HG02981 (cell line): ENCODE data around the gene SLC10A4.
"Not testable (repeated sequence)": the region's sequence is repeated elsewhere in the genome, so short reads cannot be mapped to it uniquely, and the experiment has no call there.

Experiments used
- ATAC-seq: cut with Tn5 transposase; IDR thresholded peaks from one replicate; pipeline ENCODE4 v1.9.1; 2021; ENCODE audit warnings: mild to moderate bottlenecking, moderate library complexity; ENCODE audit not compliant: unreplicated experiment

SLC10A4 gene

GRCh38 chr4:48483006-48483776, at the start of gene SLC10A4:
Gene SLC10A4 (plus strand): TSS chr4:48483343. CDS start chr4:48483562, 219 bp downstream.
- no peak for ATAC-seq

- ATAC-seq, result no peak
Observed at GRCh38 chr4:48436318-48436717, 46.8 kb upstream of the SLC10A4 start.

DNA sequence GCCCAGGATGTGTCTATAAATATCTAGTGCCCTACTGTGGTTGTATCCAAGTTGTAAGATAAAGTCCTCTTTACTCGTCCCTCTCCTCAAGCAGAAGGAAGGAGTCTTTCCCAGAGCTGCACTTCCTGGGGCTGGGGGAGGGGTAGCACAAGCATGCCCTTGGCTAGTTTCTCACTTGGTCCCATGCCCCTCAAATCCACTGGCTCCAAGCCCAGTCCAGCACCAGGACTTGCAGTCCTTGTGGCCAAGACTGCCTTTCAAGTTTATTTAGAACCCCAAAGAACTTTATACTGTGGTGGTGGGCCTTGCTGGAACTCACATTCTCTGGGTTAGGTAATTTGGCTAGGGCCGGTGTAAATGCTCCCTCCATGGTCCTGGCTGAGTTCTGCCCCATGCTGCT, 43.2 kb upstream of the SLC10A4 start:
- no peak for ATAC-seq

DNA sequence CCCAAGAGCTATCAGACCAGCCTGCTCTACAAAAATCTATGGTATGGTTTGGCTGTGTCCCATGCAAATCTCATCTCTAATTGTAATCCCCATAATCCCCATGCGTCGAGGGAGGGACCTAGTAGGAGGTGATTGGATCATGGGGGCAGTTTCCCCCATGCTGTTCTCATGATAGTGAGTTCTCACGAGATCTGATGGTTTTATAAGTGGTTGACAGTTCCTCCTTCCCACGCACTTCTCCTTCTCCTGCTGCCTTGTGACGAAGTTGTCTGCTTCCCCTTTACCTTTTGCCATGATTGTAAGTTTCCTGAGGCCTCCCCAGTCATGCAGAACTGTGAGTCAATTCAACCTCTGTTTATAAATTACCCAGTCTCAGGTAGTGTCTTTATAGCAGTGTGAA, 42.2 kb upstream of the SLC10A4 start:
- ATAC-seq, result not testable (repeated sequence)

DNA sequence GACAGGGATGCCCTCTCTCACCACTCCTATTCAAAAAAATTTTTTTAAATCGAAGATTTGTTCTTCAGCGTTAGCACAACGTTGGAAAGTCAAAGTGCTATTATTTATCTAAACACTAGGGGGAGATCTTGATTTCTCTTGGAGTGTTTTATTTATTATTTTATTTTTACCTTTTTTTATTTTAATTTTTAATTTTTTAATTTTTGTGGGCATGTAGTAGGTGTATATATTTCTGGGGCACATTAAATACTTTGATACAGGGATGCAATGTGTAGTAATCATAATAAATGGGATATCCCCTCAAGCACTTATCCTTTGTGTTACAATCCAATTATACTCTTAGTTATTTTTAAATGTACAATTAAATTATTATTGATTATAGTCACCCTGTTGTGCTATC, 37.4 kb upstream of the SLC10A4 start:
- ATAC-seq, result no peak

- ATAC-seq, result no peak
Observed at GRCh38 chr4:48446642-48447041, 36.5 kb upstream of the SLC10A4 start.

DNA sequence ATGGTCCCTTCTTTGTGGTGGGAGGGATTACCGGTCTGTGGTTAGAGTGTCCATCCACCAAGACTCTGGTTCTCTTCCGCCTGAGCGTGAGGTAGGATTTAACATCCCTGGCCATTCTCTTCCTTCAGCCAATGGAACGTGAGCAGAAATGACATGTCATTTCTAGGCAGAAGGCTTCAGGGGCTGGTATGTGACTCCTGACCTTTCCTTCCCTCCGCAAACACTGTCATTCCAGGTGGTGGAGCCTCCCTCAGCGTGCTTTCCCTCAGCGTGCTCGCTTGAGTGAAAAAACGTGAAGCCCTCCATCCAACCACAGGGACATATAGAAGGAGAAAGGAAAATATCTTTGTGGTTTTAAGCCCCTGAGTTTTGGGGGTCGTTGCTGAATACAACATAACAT, 34.0 kb upstream of the SLC10A4 start:
- no peak for ATAC-seq

GRCh38 chr4:48450740-48451139, 32.4 kb upstream of the SLC10A4 start:
- ATAC-seq, result no peak

GRCh38 chr4:48451656-48452055, 31.5 kb upstream of the SLC10A4 start:
- peak; percentile 60 for ATAC-seq

GRCh38 chr4:48454591-48454990, 28.6 kb upstream of the SLC10A4 start:
- ATAC-seq, result no peak

GRCh38 chr4:48461000-48461399, 22.1 kb upstream of the SLC10A4 start:
- ATAC-seq, result no peak

DNA sequence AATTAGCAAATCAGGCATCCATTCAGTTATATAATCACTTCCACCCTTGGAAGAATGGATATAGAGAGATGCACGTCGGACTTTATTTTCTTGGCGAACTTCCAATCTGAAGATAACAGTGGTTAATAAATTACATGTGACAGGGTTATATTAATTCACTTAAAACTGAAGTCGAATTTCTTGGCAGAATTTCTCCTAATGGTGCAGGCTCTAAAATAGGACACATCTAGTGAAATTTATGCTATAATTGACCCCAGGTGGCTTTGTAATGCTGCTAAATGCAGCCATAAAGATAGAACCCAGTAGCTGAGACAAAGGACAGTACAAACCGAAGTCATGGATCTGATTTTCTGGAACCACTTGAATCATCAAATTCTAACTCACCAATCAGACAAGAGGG, 20.8 kb upstream of the SLC10A4 start:
- no peak for ATAC-seq

DNA sequence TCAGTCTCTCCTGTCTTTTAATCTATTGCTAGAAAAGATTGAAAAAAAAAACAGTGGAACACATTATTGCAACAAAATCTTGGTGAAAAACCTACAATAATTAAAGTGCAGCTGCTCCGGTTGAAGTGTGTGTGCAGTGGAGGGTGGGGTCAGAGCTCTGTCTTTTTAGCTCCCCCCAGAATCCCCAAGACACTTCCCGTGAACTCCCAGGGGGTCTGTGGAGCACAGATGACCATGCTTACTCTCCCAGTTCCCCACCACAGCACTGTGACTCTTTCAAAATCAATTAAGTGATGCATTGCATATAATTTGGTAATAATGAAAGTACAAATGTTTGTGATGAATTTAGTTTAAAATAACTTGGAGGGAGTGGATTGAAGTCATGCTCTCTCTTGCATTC, 15.7 kb upstream of the SLC10A4 start:
- no peak for ATAC-seq

DNA sequence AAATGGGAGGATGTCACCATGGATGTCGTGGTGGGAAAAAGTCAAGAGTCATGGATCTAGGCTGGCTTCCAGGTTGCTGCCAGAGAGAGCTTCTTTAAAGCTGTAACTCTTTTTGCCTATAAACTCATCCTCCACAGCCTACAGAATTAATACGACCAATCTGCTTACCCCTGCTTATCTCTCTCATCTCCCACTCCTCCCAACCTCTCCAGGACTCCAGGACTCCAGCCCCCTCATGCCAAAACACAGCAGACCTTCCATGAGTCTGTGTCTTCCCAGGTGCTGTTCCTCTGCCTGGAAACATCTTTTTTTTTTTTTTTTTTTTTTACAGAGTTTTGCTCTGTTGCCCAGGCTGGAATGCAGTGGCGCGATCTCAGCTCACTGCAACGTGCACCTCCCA, 15.3 kb upstream of the SLC10A4 start:
- ATAC-seq, result no peak

DNA sequence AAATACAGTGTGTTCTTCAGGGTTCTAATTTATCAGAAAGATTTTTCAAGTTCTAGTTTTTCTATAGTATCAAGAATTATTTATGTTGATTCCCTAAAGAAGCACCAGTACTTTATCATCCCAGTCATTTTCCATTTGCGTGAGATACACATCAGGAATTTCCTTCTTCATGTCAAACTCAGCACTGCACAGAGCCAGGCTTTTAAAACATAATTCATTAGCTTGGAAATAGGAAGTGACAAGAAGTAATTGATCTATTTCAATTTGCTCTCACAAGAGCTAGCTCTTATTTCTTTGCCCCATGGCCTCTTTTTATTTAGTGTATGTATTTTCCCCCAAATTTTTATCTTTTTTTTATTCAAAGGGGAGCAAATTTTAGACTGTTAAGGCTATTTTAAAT, 13.0 kb upstream of the SLC10A4 start:
- no peak for ATAC-seq

- no peak for ATAC-seq
Observed at GRCh38 chr4:48470570-48470969, 12.6 kb upstream of the SLC10A4 start.

GRCh38 chr4:48472794-48473193, 10.3 kb upstream of the SLC10A4 start:
- no peak for ATAC-seq

DNA sequence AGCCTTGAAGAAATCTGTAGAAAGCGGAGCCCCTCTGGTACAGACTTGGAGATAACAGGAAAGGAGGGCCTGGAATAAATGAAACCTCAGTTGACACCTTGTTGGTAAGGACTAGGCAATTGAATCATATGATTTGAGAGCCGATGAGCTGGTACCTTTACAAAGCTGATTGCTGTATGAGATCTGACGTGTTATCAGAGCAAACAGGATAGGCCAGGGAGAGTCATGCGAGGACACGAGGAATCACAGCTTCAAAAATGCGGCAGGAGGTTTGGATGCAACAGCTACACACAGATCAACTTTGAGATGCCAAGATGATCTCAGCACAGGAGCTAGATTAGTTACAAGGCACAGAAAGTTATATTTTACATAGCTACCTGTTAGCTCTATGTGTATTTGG, 7.4 kb upstream of the SLC10A4 start:
- ATAC-seq, result no peak

GRCh38 chr4:48478273-48478672, 4.9 kb upstream of the SLC10A4 start:
- no peak for ATAC-seq

DNA sequence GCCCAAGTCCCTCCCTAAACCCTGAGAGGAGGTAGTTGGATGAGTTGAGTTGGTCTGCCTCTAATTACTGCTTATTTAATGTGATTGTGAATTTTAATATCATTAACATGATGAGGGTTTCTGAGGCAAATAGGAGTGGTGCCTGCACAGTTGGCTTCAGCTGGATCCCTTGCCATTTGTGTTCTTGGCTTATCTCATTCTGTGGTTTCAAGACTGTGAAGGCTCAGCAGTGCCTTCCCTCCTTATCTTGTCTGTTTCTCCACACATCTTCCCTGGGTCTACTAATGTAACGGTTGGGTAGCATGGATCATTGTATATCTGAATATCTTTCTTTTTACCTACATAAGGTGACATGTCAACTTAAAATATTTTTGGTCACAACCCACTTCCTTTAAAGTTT, 1.6 kb upstream of the SLC10A4 start:
- ATAC-seq, result no peak

DNA sequence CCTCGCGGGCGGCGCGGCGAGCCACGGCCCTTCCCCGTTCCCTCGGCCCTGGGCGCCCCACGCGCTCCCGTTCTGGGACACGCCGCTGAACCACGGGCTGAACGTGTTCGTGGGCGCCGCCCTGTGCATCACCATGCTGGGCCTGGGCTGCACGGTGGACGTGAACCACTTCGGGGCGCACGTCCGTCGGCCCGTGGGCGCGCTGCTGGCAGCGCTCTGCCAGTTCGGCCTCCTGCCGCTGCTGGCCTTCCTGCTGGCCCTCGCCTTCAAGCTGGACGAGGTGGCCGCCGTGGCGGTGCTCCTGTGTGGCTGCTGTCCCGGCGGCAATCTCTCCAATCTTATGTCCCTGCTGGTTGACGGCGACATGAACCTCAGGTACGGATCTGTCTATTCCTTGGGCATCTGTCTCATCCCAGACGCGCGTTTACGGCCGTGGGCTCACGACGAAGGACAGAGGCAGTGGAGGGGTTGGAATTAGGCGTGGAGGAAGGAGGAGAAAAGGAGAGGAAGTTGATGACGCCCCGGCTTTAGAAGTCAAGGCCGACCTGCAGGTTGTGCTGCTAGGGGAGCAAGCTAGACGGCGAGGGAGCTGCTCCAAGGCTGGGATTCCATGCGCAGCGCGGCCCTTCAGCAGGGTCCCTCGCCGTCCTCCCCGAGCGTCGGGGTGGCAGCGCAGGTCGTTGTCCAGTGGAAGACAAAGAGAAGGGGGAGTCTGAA, 792 bp downstream of the SLC10A4 start:
- ATAC-seq, result no peak

DNA sequence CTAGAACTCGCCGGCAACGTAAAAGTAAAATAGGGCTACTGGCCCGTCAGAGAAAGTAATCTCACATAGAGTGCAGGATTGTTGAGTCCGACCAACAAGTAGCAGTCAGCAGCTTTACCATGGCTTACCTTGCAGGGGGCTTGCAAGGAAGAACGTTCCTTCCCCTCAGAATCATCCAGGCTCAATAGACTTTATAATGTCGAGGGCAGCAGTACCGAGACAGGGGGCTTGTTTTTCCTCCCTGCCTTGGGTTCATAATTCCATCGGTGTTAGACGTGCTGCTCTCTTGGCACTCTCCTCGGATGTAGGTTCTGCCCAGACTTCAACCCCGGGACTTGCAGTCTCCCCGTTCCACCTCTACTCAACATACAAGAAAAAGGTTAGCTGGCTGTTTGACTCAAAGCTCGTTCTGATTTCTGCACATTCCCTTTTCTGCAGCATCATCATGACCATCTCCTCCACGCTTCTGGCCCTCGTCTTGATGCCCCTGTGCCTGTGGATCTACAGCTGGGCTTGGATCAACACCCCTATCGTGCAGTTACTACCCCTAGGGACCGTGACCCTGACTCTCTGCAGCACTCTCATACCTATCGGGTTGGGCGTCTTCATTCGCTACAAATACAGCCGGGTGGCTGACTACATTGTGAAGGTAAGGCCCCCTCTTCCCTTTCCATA, 1.5 kb downstream of the SLC10A4 start:
- no peak for ATAC-seq
